GM10266 (cell line): Measurements from ENCODE around the gene A3GALT2.

Experiments
- DNase-seq: peaks from one replicate; pipeline ENCODE4 v3.0.0; 2012; ENCODE audit errors: extremely low spot score
- TF ChIP-seq, protein P1 (sequence below): IDR thresholded peaks from 2 replicates; pipeline ENCODE4 v1.5.1; 2012; ENCODE audit warnings: mild to moderate bottlenecking, low read depth; ENCODE audit not compliant: control insufficient read depth, insufficient read depth; ENCODE audit errors: missing control alignments

The A3GALT2 gene

DNA sequence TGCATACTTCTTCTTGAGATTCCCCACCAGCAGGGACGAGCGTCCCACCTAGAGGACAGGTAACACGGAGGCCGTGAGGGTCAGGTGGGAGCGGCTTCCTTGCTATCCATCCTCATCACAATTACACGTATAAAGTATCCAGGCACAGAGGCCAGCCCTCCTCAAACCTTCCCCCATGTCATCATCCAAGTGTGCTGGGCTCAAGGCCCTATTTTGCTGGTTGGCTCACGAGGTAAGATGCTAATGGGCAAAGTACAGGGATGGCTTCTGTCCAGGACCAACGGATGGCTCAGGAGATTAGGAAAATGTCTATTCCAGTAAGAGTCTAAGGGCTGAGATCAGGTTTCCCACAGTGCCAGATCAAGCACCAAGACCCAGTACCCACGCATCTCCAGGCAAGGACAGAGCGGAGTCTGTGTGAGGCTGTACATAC is 11.5 kb upstream of the A3GALT2 start:
- TF ChIP-seq, protein P1, sequence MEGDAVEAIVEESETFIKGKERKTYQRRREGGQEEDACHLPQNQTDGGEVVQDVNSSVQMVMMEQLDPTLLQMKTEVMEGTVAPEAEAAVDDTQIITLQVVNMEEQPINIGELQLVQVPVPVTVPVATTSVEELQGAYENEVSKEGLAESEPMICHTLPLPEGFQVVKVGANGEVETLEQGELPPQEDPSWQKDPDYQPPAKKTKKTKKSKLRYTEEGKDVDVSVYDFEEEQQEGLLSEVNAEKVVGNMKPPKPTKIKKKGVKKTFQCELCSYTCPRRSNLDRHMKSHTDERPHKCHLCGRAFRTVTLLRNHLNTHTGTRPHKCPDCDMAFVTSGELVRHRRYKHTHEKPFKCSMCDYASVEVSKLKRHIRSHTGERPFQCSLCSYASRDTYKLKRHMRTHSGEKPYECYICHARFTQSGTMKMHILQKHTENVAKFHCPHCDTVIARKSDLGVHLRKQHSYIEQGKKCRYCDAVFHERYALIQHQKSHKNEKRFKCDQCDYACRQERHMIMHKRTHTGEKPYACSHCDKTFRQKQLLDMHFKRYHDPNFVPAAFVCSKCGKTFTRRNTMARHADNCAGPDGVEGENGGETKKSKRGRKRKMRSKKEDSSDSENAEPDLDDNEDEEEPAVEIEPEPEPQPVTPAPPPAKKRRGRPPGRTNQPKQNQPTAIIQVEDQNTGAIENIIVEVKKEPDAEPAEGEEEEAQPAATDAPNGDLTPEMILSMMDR: no peak
- no peak for DNase-seq

DNA sequence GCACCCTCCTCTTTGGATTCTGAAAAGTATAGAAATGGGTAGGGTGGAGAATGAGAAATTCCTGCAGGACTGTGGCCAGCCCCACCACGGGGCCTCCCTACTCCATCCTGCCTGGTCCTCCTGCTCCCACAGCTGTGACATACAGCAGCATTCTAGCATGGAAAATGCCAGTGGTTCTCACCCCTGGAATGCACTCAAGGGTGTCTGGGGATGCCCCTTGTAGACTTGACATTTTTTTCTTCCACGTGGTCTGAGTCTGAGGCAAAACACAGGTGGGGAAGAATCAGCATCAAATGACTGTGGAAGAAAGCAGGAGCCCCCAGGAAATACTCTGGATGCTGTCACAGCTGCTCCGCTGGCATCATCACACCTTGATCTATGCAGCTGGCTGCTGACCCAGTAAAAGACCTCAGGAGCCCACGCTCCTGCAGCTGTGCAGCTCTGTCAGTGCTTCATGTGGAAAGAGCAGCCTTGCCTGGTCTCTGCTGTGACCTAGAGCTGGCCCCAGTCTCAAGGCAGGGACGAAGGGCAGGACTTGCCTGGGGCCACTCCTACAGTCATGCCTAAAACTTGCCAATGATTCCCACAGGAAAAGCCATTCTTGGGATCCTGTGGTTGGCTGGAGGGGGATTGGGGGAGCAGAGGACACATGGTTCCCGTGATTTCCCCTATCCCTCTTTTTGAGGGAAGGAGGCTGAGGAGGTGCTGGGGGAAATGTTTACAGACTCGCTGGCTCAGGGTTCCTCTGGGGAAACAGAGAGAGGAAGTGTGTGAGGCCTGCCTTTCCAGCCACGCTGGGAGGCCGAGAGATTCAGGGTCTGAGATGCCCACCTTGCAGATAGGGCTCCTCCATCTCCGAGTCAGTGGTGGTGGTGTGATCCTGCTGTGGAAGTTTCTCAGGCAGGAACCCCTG is 10.8 kb upstream of the A3GALT2 start:
- TF ChIP-seq, protein P1: no peak
- DNase-seq: no peak

DNA sequence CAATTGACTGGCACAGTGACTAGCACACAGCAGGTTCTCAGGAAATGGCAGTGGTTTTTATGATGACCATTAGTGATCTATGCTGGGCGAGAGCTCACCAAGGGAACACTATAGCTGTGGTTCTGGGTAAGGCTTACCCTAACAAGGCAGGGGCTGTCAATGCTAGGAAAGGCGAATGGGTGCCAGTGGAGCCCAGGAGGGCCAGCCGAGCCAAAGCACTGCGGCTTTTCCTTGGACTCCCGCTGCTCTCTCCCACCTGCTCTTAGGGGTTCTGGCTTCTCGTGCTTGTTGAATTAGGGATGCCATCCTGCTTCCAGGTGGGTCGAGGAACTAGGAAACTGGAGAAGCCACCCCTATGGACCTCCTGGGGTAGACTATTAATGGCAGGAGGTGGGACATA is 10.0 kb upstream of the A3GALT2 start:
- no peak for DNase-seq
- TF ChIP-seq, protein P1: no peak

DNA sequence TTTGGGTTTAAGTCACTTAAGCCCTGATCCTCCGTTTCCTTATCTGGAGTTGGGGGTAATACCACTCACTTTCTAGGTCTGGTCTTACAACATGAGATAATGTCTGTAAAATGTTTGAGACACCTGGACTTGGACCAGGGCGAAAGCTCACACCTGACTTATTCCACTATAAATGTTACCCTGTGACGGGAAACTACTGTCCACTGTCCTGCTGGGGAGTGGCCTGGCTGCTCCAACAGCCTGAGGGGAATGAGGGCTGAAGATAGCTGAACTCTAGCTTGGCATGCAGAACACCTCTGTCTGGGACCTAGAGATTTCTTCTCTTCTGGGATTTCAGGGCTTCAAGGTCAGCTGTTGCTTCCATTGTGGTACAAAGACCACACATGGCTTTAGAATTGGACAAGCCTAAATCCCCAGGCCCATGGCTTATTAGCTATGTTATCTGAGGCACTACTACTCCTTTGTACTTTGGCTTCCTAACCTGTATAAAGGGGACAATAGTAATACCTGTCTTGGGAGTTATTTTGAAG is 9.5 kb upstream of the A3GALT2 start:
- DNase-seq: no peak
- TF ChIP-seq, protein P1: no peak

DNA sequence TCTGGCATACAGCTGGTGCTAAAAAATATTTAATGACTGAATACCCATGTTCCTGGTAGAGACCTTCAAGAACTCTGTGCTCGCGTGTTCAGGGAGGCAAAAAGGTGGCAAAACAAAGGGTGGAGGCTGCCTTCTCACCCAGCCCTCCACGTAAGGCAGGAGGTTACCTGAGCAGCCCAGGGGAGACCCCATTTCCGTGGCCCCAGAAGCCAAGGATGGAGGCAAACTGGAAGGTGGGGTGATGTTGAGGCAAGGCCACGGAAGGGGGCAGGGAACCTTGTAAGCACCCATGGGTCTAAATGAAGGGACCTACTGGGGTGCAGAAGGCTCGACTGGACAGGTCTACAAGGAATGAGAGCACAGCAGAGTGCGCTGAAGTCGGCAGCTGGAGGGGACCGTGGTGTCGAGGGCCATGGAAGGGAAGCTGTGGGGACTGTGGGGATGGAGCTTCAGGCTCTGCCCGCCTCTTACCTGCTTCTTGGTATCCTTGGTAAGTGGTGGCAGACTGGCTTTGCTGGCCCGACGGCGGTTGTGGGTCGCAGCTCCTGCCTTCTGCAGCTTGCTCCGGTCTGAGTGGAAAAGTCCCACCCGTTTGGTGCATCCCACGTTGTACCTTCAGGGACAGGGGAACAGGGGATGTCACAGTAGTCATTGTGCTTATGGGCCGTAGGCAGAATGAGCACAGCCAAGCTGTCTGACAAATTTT is 8.9 kb upstream of the A3GALT2 start:
- TF ChIP-seq, protein P1: no peak
- no peak for DNase-seq

DNA sequence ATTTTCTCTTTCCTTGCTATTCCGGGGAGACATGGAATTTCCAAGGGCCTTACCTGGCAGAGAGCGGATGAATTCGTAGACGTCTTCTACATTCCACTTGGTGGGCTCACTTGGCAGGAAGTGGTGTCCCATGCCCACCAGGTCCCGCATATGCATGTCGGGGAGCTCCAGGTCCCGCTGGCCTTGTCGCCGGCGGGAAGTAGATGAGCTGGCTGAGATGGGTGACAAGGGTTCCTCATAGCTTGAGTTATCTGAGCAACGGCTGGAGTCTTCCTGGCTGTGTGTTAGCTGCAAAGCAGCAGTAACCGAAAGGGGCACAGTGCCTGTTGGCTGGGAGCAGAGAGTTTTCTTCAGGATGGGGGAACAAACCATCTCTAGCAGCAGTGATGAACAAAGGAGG is 7.9 kb upstream of the A3GALT2 start:
- TF ChIP-seq, protein P1: no peak
- DNase-seq: no peak
